Fibroblast of pulmonary artery (primary cell): ENCODE data around the gene RPS6KC1.

ENCODE experiments used
- DNase-seq: peaks from one replicate; pipeline ENCODE4 v3.0.0-alpha.2; 2010; ENCODE audit warnings: low read depth
- H3K4me3 ChIP-seq: replicated peaks from 2 replicates; pipeline ENCODE4 v1.5.1; 2011; ENCODE audit warnings: low read depth, mild to moderate bottlenecking, control low read depth, low read length, moderate library complexity
- TF ChIP-seq, protein P1 (sequence below): IDR thresholded peaks from 2 replicates; pipeline ENCODE4 v1.5.1; 2011; ENCODE audit warnings: mild to moderate bottlenecking, control low read depth, low read length, inconsistent platforms; ENCODE audit errors: missing control alignments

Gene RPS6KC1

DNA sequence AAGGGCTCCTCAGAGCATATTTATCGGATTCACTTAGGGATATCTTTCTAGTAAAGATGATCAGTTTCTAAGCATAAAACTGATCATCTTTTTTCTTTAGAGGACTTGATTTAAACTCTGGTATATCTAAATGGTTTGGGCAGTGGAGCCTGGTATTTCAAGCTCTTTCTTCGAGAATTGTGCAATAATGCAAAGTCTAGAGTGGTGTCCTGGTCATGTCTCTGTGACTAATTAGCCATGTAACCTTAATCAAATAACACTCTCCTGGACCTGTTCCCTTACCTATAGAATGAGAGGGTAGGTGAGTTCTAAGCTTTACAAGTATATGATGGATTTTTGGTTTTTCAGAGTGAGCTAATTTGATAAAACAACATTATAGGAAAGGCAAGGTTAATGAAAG, 225.2 kb downstream of the RPS6KC1 start:
- TF ChIP-seq, protein P1, sequence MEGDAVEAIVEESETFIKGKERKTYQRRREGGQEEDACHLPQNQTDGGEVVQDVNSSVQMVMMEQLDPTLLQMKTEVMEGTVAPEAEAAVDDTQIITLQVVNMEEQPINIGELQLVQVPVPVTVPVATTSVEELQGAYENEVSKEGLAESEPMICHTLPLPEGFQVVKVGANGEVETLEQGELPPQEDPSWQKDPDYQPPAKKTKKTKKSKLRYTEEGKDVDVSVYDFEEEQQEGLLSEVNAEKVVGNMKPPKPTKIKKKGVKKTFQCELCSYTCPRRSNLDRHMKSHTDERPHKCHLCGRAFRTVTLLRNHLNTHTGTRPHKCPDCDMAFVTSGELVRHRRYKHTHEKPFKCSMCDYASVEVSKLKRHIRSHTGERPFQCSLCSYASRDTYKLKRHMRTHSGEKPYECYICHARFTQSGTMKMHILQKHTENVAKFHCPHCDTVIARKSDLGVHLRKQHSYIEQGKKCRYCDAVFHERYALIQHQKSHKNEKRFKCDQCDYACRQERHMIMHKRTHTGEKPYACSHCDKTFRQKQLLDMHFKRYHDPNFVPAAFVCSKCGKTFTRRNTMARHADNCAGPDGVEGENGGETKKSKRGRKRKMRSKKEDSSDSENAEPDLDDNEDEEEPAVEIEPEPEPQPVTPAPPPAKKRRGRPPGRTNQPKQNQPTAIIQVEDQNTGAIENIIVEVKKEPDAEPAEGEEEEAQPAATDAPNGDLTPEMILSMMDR: no peak
- H3K4me3 ChIP-seq: no peak overlapping the region
- DNase-seq: no peak

DNA sequence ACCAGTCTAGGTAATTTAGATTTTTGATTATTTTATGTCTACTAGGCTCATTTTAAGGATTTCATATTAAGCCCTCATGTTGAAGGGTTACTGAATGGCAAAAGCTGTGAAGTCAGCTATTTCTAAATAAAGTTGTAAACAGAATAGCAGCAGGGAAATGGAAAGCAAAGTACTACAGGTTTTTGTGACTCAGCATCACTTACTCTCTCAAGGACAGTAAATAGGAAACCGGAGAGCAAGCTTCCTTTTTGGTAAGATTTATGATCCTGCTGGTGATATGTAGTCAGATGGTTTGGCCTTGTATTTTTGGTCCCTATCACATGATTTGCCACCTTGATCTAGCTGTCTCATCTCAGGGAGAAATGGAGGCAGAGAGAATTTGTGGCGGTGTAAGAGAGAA, 226.0 kb downstream of the RPS6KC1 start:
- DNase-seq: no peak
- TF ChIP-seq, protein P1: no peak
- no peak overlapping the region for H3K4me3 ChIP-seq

DNA sequence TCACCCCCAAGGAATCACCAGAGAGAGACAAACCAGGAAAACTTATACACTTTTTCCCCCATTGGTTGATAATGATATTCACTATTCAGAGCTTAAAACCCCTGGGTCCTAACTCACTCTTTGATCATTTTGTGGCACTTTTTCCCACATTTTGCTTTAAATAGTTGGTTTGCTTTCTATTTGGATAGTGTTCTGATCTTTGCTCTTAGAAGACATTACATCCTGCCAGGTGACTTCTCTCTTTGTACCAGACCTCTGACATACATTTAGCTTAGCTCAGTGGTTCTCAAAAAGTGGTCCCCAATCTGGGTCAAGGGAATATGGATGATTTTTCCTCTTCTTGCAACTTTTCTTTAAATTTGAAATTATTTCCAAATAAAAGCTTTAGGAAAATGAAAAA, 228.4 kb downstream of the RPS6KC1 start:
- no peak for DNase-seq
- TF ChIP-seq, protein P1: no peak
- no peak overlapping the region for H3K4me3 ChIP-seq

DNA sequence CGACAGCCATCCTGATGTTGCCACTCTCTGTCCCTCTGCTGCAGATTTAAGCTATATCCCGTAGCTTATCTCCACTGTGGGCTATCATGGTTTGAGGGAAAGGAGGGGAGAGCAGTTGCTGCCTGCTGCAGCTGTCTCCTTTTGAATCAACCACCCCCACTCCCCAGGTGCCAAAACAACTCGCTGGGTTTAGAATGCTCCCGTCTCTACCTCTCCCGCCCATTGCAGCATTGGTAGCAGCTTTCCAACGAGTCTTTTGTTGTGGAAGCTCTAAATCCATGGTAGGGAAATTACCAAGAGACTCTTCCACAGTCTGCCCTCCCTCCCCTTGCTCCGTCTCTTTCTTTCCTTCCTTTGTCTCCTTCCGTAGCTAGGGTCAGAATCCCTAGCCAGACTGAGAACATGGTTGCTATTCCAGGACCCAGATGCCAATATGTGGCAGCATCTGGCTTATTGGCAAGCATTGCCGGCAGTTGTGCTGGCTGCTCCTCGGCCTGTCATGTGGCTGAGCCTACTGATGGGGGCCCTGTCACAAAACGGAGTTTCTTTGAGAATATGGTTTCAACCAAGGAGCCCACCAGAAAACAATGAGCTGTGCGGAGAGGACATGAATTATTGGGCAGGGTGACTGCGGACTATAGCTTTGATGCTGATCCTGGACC, 230.7 kb downstream of the RPS6KC1 start:
- TF ChIP-seq, protein P1: no peak
- no peak overlapping the region for H3K4me3 ChIP-seq
- DNase-seq: no peak

DNA sequence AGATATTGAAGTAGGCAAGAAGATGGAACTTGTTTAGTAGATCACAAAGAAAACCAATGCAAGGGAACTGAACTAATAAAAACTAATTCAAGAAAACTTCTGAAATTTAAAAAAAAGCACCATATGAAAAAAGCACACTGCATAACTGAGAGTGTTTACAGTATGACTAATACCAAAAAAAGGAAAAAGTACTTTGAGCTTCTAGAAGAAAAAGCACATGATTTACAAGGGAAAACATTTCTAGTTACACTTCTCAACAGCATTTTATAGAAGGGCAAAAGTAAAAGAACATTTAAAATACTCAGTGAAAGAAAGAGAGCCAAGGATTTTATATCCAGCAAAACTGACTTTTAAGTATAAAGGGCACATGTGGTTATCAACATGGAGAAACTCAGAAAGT, 233.6 kb downstream of the RPS6KC1 start:
- TF ChIP-seq, protein P1: no peak
- H3K4me3 ChIP-seq: no peak overlapping the region
- peak; percentile 28 for DNase-seq

DNA sequence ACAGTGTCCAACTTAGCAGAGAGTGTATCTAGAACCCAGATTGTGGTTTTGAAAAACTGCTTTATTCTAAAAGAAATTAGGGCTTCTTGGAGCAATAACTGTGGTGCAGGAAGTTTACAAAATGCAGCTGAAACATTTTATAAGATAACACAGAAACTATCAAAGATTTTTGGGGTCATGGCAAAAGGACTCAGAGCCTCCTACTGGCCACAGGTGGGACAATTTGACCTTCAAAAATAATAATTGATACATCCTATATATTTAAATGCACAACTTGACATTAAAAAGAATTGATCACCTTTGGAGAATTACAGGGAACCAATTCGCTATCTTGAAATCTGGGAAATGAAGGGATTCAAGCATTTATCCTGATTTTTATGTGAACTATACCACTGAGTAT, 235.2 kb downstream of the RPS6KC1 start:
- TF ChIP-seq, protein P1: peak; percentile 35
- no peak overlapping the region for H3K4me3 ChIP-seq
- DNase-seq: no peak

DNA sequence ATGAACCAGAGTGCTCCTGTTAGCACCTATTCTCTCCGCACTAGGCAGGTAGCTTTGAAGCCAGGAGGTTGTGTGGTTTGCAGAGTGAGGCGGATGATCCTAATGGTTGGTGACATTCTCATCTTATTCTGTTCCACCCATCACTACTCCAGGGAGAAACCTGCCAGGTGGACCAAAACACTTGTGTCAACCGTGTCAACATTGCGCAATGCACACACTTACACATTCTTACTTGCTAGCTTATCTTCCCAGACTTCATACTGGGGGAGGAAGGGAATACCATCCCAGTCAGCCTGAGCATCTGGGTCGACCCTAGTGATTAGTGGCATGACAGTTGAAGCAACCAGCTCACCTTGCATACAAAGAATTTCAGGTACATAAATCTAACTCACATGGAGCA, 236.9 kb downstream of the RPS6KC1 start:
- no peak for DNase-seq
- H3K4me3 ChIP-seq: no peak overlapping the region
- TF ChIP-seq, protein P1: no peak
